ENCODE results near the gene PTGDR2.

- no peak for TF ChIP-seq CTCF (conservative IDR thresholded peaks at IDR 0.05; ENCODE audit: low read length)
- no peak for TF ChIP-seq EZH2phosphoT487 (IDR thresholded peaks at IDR 0.05; ENCODE audit: borderline replicate concordance, low read depth, low read length)
Observed at GRCh38 chr11:60810569-60810968, 45.2 kb downstream of the PTGDR2 start.
